Sigmoid colon (tissue), 4 donors: Measurements from ENCODE around the gene RAB3GAP2.

ENCODE experiments used
- EP300 ChIP-seq, 4 donors: sonication (generic); formaldehyde crosslinking; IDR thresholded peaks; one replicate each; pipeline ENCODE4 v1.6.1; 2017; ENCODE audit warnings: antibody characterized with exemption in 4 of 4
- POLR2AphosphoS5 ChIP-seq, 4 donors: sonication (generic); formaldehyde crosslinking; IDR thresholded peaks; one replicate each; pipeline ENCODE4 v1.6.1; 2017; ENCODE audit warnings: antibody characterized with exemption in 4 of 4
- TF ChIP-seq, protein P1 (sequence below), 4 experiments: fragments of 450-650 bp in 3 of 4; fragments of 200-600 bp in 1 of 4; IDR thresholded peaks; one replicate each; pipeline ENCODE4 v1.5.1; 2016 to 2019; ENCODE audit warnings: antibody characterized with exemption in 4 of 4, mild to moderate bottlenecking in 3 of 4, moderate library complexity in 2 of 4

DNA sequence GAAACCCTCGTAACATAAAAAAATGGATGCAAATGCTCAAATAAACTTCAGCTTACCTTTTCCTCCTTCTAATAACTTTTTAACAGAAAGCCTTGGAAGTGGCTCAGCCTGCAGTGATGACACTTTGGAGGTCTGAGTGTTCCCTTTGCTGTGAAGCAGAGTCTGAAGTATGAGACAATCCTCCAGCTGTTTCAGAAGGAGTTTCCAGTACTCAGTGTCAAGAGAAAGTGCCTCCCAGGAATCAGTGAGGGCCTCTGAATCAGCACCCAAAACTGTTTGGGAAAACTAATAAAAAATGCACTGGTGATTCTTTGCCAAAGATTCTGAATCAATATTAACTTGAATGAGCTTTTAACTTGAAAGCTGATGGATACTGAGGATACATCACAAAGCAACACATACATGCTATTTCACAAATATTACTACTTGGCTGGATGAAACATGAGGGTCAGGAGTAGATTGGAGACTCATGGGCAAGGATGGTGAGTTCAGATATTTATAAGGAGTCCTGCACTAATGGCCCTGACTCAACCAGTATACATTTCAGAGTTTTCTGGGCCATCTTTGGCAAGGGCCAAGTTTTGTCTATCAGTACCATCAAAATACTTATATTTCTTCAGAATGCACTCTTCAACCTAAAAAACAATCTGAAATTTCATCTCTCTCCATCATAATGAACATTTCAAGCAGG is 101.3 kb downstream of the RAB3GAP2 start:
- TF ChIP-seq POLR2AphosphoS5 (IDR thresholded peaks at IDR 0.05) (no peak), EP300 (IDR thresholded peaks at IDR 0.05) (no peak)
- TF ChIP-seq, protein P1, sequence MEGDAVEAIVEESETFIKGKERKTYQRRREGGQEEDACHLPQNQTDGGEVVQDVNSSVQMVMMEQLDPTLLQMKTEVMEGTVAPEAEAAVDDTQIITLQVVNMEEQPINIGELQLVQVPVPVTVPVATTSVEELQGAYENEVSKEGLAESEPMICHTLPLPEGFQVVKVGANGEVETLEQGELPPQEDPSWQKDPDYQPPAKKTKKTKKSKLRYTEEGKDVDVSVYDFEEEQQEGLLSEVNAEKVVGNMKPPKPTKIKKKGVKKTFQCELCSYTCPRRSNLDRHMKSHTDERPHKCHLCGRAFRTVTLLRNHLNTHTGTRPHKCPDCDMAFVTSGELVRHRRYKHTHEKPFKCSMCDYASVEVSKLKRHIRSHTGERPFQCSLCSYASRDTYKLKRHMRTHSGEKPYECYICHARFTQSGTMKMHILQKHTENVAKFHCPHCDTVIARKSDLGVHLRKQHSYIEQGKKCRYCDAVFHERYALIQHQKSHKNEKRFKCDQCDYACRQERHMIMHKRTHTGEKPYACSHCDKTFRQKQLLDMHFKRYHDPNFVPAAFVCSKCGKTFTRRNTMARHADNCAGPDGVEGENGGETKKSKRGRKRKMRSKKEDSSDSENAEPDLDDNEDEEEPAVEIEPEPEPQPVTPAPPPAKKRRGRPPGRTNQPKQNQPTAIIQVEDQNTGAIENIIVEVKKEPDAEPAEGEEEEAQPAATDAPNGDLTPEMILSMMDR (IDR thresholded peaks at IDR 0.05) = no peak
